Activated CD4-positive, alpha-beta T cell treated with anti-CD3 and anti-CD28 coated beads, Interleukin-2, amount 10 ng/mL, durations not matched to agents 24 days and 14 days (primary cell): ENCODE data around the gene PDE3B. TPM values are rescaled to one million over a fixed set of nuclear protein-coding genes. Genes with fewer than 3 reads are reported as not detected.
"Not testable (repeated sequence)": the region's sequence is repeated elsewhere in the genome, so short reads cannot be mapped to it uniquely, and the experiment has no call there.

Experiments
- DNase-seq: peaks from one replicate; pipeline ENCODE4 v3.0.0; 2022
- H3K27ac Mint-ChIP-seq: one replicate; pipeline ENCODE4 v1.8.0; 2022; ENCODE audit warnings: mild to moderate bottlenecking, mixed read lengths
- H3K27me3 Mint-ChIP-seq: one replicate; pipeline ENCODE4 v1.8.0; 2022; ENCODE audit warnings: mixed read lengths
- H3K36me3 Mint-ChIP-seq: one replicate; pipeline ENCODE4 v1.8.0; 2022; ENCODE audit warnings: low read depth, mild to moderate bottlenecking, mixed read lengths
- H3K4me1 Mint-ChIP-seq: one replicate; pipeline ENCODE4 v1.8.0; 2021; ENCODE audit warnings: mixed read lengths
- H3K4me3 Mint-ChIP-seq: one replicate; pipeline ENCODE4 v1.8.0; 2022; ENCODE audit warnings: mild to moderate bottlenecking, moderate library complexity, mixed read lengths
- H3K9me3 Mint-ChIP-seq: one replicate; pipeline ENCODE4 v1.8.0; 2021; ENCODE audit warnings: mixed read lengths
- intact Hi-C: fragments of 100-400 bp; cut with micrococcal nuclease; formaldehyde crosslinking; loops from one replicate; pipeline ENCODE4 v1.15.1; 2023
- total RNA-seq: library from RNA; stranded (reverse); gene quantifications from 2 replicates; pipeline ENCODE4 v1.2.3, GENCODE V29; 2022

PDE3B gene
- total RNA-seq, 1 donor from 2014 or later: 52.8 TPM

DNA sequence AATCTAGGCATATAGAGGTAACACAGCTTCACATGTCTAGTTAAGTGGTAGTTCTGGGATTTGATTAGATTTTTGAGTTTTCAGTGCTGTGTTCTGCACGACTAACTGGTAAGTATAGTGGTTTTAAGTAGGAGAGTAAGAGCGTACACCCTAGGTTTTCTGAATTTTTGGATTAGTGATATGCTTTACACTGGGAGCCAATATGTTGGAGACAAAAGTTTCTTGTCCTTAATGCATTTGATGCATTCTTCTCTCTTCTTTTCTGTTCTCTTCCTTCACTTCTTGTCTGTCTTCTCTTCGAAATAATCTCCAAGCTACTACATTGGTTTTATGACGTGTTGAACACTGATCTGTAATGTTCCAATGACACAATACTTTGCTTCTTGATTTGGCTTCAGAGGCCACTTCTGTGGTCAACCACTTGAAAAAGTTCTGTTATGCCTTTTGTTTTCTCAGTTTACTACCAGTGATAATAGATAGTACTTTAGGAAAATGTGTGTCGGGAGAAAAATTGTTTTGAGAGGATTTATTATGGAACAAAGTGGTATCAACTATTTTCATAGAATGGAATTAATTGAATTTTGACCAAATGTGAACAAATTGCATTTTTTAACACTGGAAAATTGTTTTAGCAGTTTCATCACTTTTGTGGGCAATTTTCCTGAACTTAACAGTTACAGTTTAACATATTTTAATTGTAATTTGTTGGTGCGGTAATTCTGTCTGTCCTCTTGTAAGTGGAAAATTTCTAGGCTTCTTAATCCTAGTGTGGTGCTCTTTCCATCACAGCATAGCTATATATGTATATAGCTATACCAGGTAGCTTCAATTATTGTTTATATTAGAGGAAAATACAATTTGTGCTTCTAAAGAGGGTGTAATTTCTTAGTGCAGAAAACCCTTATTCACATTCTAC lies 2.6 kb downstream of the PDE3B start:
- H3K4me3 Mint-ChIP-seq: peak overlapping the region; percentile 83
- DNase-seq: peak; percentile 79
- no peaks in the 10 kb centered on the region for H3K27me3 Mint-ChIP-seq
- no peaks in the 10 kb centered on the region for H3K9me3 Mint-ChIP-seq
- H3K4me1 Mint-ChIP-seq: peaks cover 40% of the 10 kb centered on the region
- peaks cover 58% of the 10 kb centered on the region for H3K36me3 Mint-ChIP-seq
- peak overlapping the region; percentile 79 for H3K27ac Mint-ChIP-seq
- intact Hi-C loops: loop anchor here (1.0 to 10.0 kb wide), 9 partner anchors 66 to 311 kb away; partner anchors contain the start of genes COPB1 and PSMA1

GRCh38 chr11:14650064-14650463 lies 6.5 kb downstream of the PDE3B start:
- H3K27ac Mint-ChIP-seq: no peak overlapping the region
- H3K4me1 Mint-ChIP-seq: peaks cover 51% of the 10 kb centered on the region
- DNase-seq: peak; percentile 53
- intact Hi-C loops: no loop called here
- H3K36me3 Mint-ChIP-seq: peaks cover 74% of the 10 kb centered on the region
- peak overlapping the region; percentile 81 for H3K4me3 Mint-ChIP-seq
- no peaks in the 10 kb centered on the region for H3K9me3 Mint-ChIP-seq
- no peaks in the 10 kb centered on the region for H3K27me3 Mint-ChIP-seq

DNA sequence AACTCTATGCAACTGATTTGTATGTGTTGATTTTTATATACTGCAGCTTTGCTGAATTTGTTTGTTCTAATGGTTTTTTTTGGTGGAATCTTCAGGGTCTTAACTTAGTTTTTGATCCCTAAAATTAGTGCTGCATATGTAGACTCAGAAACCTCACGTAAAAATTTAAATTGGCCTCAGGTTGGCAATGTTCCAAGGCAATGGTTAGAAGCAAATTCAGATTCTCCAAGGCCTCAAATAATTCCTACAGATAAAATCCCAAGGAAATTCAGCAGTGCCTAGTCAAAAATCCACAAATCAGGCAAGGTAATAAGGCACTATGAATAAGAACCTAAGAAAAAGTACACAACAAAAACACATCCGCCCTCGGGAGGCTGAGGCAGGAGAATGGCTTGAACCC lies 9.5 kb downstream of the PDE3B start:
- peaks cover 61% of the 10 kb centered on the region for H3K4me1 Mint-ChIP-seq
- no peak for DNase-seq
- peaks cover 78% of the 10 kb centered on the region for H3K36me3 Mint-ChIP-seq
- H3K4me3 Mint-ChIP-seq: no peak overlapping the region
- intact Hi-C loops: no loop called here
- no peak overlapping the region for H3K27ac Mint-ChIP-seq
- peaks cover 6% of the 10 kb centered on the region for H3K9me3 Mint-ChIP-seq
- no peaks in the 10 kb centered on the region for H3K27me3 Mint-ChIP-seq

- no peak overlapping the region for H3K27ac Mint-ChIP-seq
- peaks cover 11% of the 10 kb centered on the region for H3K9me3 Mint-ChIP-seq
- no peak for DNase-seq
- H3K27me3 Mint-ChIP-seq: no peaks in the 10 kb centered on the region
- H3K4me1 Mint-ChIP-seq: peaks cover 46% of the 10 kb centered on the region
- H3K4me3 Mint-ChIP-seq: peak overlapping the region; percentile 3
- peaks cover 81% of the 10 kb centered on the region for H3K36me3 Mint-ChIP-seq
- intact Hi-C loops: no loop called here
These were observed 11.8 kb downstream of the PDE3B start for GRCh38 chr11:14655435-14655834.

- Mint-ChIP-seq H3K4me1 (peaks cover 39% of the 10 kb centered on the region), H3K36me3 (peaks cover 81% of the 10 kb centered on the region), H3K9me3 (peaks cover 16% of the 10 kb centered on the region), H3K27me3 (no peaks in the 10 kb centered on the region), H3K4me3 (peak overlapping the region; percentile 17), H3K27ac (peak overlapping the region; percentile 74)
- intact Hi-C loops: no loop called here
- DNase-seq: no peak
These were observed 13.2 kb downstream of the PDE3B start for GRCh38 chr11:14656536-14657457.

GRCh38 chr11:14657841-14658240 lies 14.2 kb downstream of the PDE3B start:
- intact Hi-C loops: no loop called here
- Mint-ChIP-seq H3K4me1 (peaks cover 30% of the 10 kb centered on the region), H3K36me3 (peaks cover 81% of the 10 kb centered on the region), H3K27me3 (no peaks in the 10 kb centered on the region), H3K27ac (no peak overlapping the region), H3K4me3 (no peak overlapping the region), H3K9me3 (peaks cover 16% of the 10 kb centered on the region)
- no peak for DNase-seq

GRCh38 chr11:14664926-14665325 lies 21.3 kb downstream of the PDE3B start:
- Mint-ChIP-seq H3K9me3 (peaks cover 17% of the 10 kb centered on the region), H3K36me3 (peaks cover 64% of the 10 kb centered on the region), H3K4me1 (peaks cover 11% of the 10 kb centered on the region)
- DNase-seq, H3K27me3 Mint-ChIP-seq, H3K4me3 Mint-ChIP-seq, intact Hi-C loops, H3K27ac Mint-ChIP-seq: not testable (repeated sequence)

- intact Hi-C loops: not testable (repeated sequence)
These were observed 23.7 kb downstream of the PDE3B start for GRCh38 chr11:14667329-14667728.

GRCh38 chr11:14668731-14669301 lies 25.2 kb downstream of the PDE3B start:
- intact Hi-C loops: no loop called here
- H3K36me3 Mint-ChIP-seq: peaks cover 58% of the 10 kb centered on the region
- no peak for DNase-seq
- H3K27me3 Mint-ChIP-seq: no peaks in the 10 kb centered on the region
- peaks cover 10% of the 10 kb centered on the region for H3K9me3 Mint-ChIP-seq
- peak overlapping the region; percentile 2 for H3K27ac Mint-ChIP-seq
- no peak overlapping the region for H3K4me3 Mint-ChIP-seq
- H3K4me1 Mint-ChIP-seq: peaks cover 29% of the 10 kb centered on the region

More at GRCh38 chr11:14667329-14667728, 23.7 kb downstream of the PDE3B start:
- not testable (repeated sequence) for DNase-seq, H3K4me3 Mint-ChIP-seq, H3K27ac Mint-ChIP-seq, H3K27me3 Mint-ChIP-seq
- Mint-ChIP-seq H3K9me3 (peaks cover 12% of the 10 kb centered on the region), H3K4me1 (peaks cover 22% of the 10 kb centered on the region), H3K36me3 (peaks cover 55% of the 10 kb centered on the region)

DNA sequence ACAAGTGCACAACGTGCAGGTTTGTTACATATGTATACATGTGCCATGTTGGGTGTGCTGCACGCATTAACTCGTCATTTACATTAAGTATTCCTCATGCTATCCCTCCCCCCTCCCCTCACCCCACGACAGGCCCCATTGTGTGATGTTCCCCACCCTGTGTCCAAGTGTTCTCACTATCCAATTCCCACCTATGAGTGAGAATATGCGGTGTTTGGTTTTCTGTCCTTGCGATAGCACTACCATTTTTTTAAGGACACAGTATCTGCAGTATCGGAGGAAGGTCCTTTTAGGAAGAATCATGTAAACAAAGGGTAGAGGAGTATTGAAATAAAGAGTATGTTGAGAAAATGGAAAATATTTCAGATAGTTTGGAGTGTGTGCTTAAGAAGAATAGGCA lies 25.9 kb downstream of the PDE3B start:
- peaks cover 58% of the 10 kb centered on the region for H3K36me3 Mint-ChIP-seq
- no peak overlapping the region for H3K27ac Mint-ChIP-seq
- H3K27me3 Mint-ChIP-seq: no peaks in the 10 kb centered on the region
- peaks cover 36% of the 10 kb centered on the region for H3K4me1 Mint-ChIP-seq
- H3K9me3 Mint-ChIP-seq: peaks cover 9% of the 10 kb centered on the region
- no peak overlapping the region for H3K4me3 Mint-ChIP-seq
- intact Hi-C loops: no loop called here
- no peak for DNase-seq

DNA sequence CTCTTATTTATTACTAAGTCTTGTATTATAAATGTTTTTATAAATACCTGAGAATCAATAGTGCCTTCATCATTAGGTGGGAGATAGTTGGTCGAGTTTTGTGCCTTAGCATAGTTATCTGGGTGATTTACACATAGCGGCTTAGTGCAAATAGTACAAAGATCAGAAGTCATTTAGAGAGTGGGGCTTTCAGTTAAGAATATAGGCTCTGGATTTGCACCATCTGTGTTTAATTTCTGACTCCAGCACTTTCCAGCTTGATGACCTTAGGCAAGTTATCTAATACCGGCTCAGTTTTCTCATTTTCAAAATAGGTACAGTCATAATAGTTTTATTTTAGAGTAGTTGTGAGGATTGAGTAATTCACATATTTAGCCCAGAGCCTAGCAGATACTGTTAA lies 26.4 kb downstream of the PDE3B start:
- DNase-seq: no peak
- H3K4me1 Mint-ChIP-seq: peaks cover 37% of the 10 kb centered on the region
- H3K9me3 Mint-ChIP-seq: peaks cover 8% of the 10 kb centered on the region
- H3K4me3 Mint-ChIP-seq: no peak overlapping the region
- H3K27me3 Mint-ChIP-seq: no peaks in the 10 kb centered on the region
- H3K36me3 Mint-ChIP-seq: peaks cover 60% of the 10 kb centered on the region
- no peak overlapping the region for H3K27ac Mint-ChIP-seq
- intact Hi-C loops: no loop called here

GRCh38 chr11:14672635-14673034 lies 29.0 kb downstream of the PDE3B start:
- intact Hi-C loops: no loop called here
- Mint-ChIP-seq H3K27me3 (no peaks in the 10 kb centered on the region), H3K36me3 (peaks cover 69% of the 10 kb centered on the region), H3K27ac (peak overlapping the region; percentile 46), H3K4me3 (no peak overlapping the region), H3K4me1 (peaks cover 39% of the 10 kb centered on the region), H3K9me3 (peaks cover 5% of the 10 kb centered on the region)
- no peak for DNase-seq

DNA sequence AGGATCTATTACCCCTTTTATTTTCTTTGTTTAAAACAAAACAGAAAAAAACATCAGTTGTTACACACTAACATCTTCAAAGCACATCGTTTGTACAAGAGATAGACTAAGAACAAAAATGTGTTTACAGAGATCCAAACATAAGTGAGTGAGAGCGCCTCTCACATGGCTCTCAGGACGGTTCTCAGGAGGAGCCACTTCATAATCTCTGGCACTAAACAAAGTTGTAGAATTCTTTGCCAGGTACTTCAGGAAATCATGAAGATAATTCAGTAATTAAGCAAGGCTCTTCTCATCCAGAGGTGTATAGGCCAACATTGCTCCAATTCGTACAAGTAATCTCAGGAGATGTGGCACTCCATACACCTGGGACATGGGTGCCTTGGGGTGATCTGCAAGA lies 29.8 kb downstream of the PDE3B start:
- Mint-ChIP-seq H3K4me1 (peaks cover 41% of the 10 kb centered on the region), H3K27ac (no peak overlapping the region), H3K4me3 (no peak overlapping the region), H3K27me3 (no peaks in the 10 kb centered on the region), H3K9me3 (peaks cover 8% of the 10 kb centered on the region), H3K36me3 (peaks cover 73% of the 10 kb centered on the region)
- intact Hi-C loops: no loop called here
- DNase-seq: no peak
